Ovary (tissue), 9 donors: ENCODE results near the gene PRAMEF11. TPM values are rescaled to one million over a fixed set of nuclear protein-coding genes. Genes with fewer than 3 reads are reported as not detected.

Source experiments
- DNase-seq, 5 donors: peaks; one replicate each; pipeline ENCODE4 v3.0.0-alpha.2; 2019 to 2020
- H3K27ac ChIP-seq, 2 donors: fragments of 200-600 bp; one replicate each; pipeline versions ENCODE4 v1.5.1 to v1.8.0; 2019 to 2022
- H3K27me3 ChIP-seq: fragments of 200-600 bp; one replicate; pipeline ENCODE4 v1.8.0; 2022
- H3K36me3 ChIP-seq: fragments of 200-600 bp; sonication (generic); one replicate; pipeline ENCODE4 v1.5.1; 2019
- H3K4me1 ChIP-seq: one replicate; pipeline ENCODE4 v1.8.1; 2013; ENCODE audit warnings: mild to moderate bottlenecking, moderate library complexity; ENCODE audit not compliant: insufficient read depth
- H3K4me3 ChIP-seq: fragments of 200-600 bp; sonication (generic); one replicate; pipeline ENCODE4 v1.5.1; 2017
- H3K9me3 ChIP-seq, 2 donors: fragments of 200-600 bp in 1 of 2; sonication (generic) in 1 of 2; one replicate each; pipeline versions ENCODE4 v1.5.1 to v1.8.1; 2013 to 2019; ENCODE audit warnings: mild to moderate bottlenecking in 1 of 2, moderate library complexity in 1 of 2
- CTCF ChIP-seq, 3 donors: fragments of 450-650 bp in 2 of 3; fragments of 200-600 bp in 1 of 3; IDR thresholded peaks; one replicate each; pipeline versions ENCODE4 v1.5.1 to v1.8.0; 2016 to 2022; ENCODE audit warnings: antibody characterized with exemption in 3 of 3, mild to moderate bottlenecking in 1 of 3
- EP300 ChIP-seq: sonication (generic); formaldehyde crosslinking; IDR thresholded peaks from one replicate; pipeline ENCODE4 v1.6.1; 2017; ENCODE audit warnings: antibody characterized with exemption
- POLR2A ChIP-seq: fragments of 450-650 bp; IDR thresholded peaks from one replicate; pipeline ENCODE4 v1.6.1; 2017; ENCODE audit warnings: antibody characterized with exemption, mild to moderate bottlenecking, moderate library complexity
- WGBS, 3 donors: extraction: QIAGEN DNeasy Blood & Tissue Kit in 1 of 3; methylation state at CpG; one replicate each; pipeline versions ENCODE4 v1.1.5 to v1.1.7; 2013 to 2017; 5-methylcytosine and 5-hydroxymethylcytosine counted together
- intact Hi-C, 4 donors: fragments of 100-400 bp; cut with DNase I; formaldehyde crosslinking; loops; one replicate each; pipeline versions ENCODE4 v1.11.0 to v1.15.1; 2022 to 2023
- polyA plus RNA-seq, 2 donors: library from polyadenylated mRNA; stranded (reverse); fragments of 200-250 nt in 1 of 2; fragments of 350-450 nt in 1 of 2; fragmentation: Illumina TruSeq in 1 of 2; extraction: RNeasy Lipid Tissue Mini Kit (QIAGEN cat#74804) in 1 of 2; gene quantifications; one replicate each; pipeline ENCODE4 v1.2.3, GENCODE V29; 2013 to 2014
- total RNA-seq, 7 donors: library from RNA; depleted of rRNA in 2 of 7; stranded (reverse); fragments of >200 nt in 2 of 7; fragmentation: NEBNext Ultra II Directional in 3 of 7; extraction: Animal tissue kit (Norgen Biotek cat#: 25700) in 3 of 7; gene quantifications; one replicate each; pipeline versions ENCODE4 v1.1.0 to v1.2.4, GENCODE V29; 2016 to 2023
- donor health status: DM: no; HTN: no; CAD: no; lungs with moderate emphysema.
- donor health status: DM: no; HTN: no; CAD: no.
- donor health status: Bipolar disorder and iron deficiency.
- donor health status: DM: yes; HTN: yes; CAD: no.
- donor health status: DM: no; HTN: no; CAD: no.
- donor health status: DM: yes; HTN: yes; CAD: no.

PRAMEF11 gene
- total and polyA plus RNA-seq, 9 donors = not detected

GRCh38 chr1:12811409-12811784 lies 19.8 kb downstream of the PRAMEF11 start:
- 44 to 54% (median 49%) methylated on average over 2 of the region's 2 CpGs for WGBS, 3 donors
- H3K4me3 ChIP-seq = no peak overlapping the region
- no peaks in the 10 kb centered on the region for H3K4me1 ChIP-seq
- H3K27me3 ChIP-seq = no peaks in the 10 kb centered on the region
- no peak for DNase-seq
- H3K36me3 ChIP-seq = no peaks in the 10 kb centered on the region
- H3K27ac ChIP-seq = no peak overlapping the region
- intact Hi-C loops = no loop called here
- TF ChIP-seq CTCF (IDR thresholded peaks at IDR 0.05) (no peak), EP300 (no peak), POLR2A (no peak)
- H3K9me3 ChIP-seq = no peaks in the 10 kb centered on the region

GRCh38 chr1:12810691-12811408 lies 20.4 kb downstream of the PRAMEF11 start:
- Histone ChIP-seq H3K27me3 (no peaks in the 10 kb centered on the region), H3K36me3 (no peaks in the 10 kb centered on the region), H3K4me1 (no peaks in the 10 kb centered on the region), H3K27ac (no peak overlapping the region), H3K4me3 (no peak overlapping the region), H3K9me3 (no peaks in the 10 kb centered on the region)
- TF ChIP-seq POLR2A = no peak
- no peak for TF ChIP-seq CTCF (IDR thresholded peaks at IDR 0.05)
- no peak for TF ChIP-seq EP300
- intact Hi-C loops = no loop called here
- no peak for DNase-seq
- WGBS, 3 donors = 60 to 79% (median 61%) methylated on average over 5 of the region's 5 CpGs

GRCh38 chr1:12809933-12810332 lies 21.3 kb downstream of the PRAMEF11 start:
- TF ChIP-seq POLR2A (no peak), CTCF (IDR thresholded peaks at IDR 0.05) (no peak), EP300 (no peak)

GRCh38 chr1:12799730-12800129 lies 31.5 kb downstream of the PRAMEF11 start:
- intact Hi-C loops = no loop called here
- no peaks in the 10 kb centered on the region for H3K36me3 ChIP-seq
- DNase-seq = no peak
- no peak overlapping the region for H3K27ac ChIP-seq
- no peaks in the 10 kb centered on the region for H3K4me1 ChIP-seq
- TF ChIP-seq POLR2A = no peak
- TF ChIP-seq EP300 = no peak
- no peak for TF ChIP-seq CTCF (IDR thresholded peaks at IDR 0.05)
- H3K4me3 ChIP-seq = no peak overlapping the region
- WGBS, 3 donors = 59 to 72% (median 59%) methylated on average over 2 of the region's 2 CpGs
- no peaks in the 10 kb centered on the region for H3K9me3 ChIP-seq
- no peaks in the 10 kb centered on the region for H3K27me3 ChIP-seq

More at GRCh38 chr1:12809933-12810332, 21.3 kb downstream of the PRAMEF11 start:
- Histone ChIP-seq H3K27me3 (no peaks in the 10 kb centered on the region), H3K4me1 (no peaks in the 10 kb centered on the region), H3K36me3 (no peaks in the 10 kb centered on the region), H3K4me3 (no peak overlapping the region), H3K27ac (no peak overlapping the region), H3K9me3 (no peaks in the 10 kb centered on the region)
- DNase-seq = no peak
- 63 to 90% (median 74%) methylated on average over 1 of the region's 1 CpG for WGBS, 3 donors
- intact Hi-C loops = no loop called here
